WI38 (cell line): ENCODE measurements around the gene SAXO1.
"Not testable (repeated sequence)": the region's sequence is repeated elsewhere in the genome, so short reads cannot be mapped to it uniquely, and the experiment has no call there.

Experiments used
- H3K4me3 ChIP-seq: 2 replicates; pipeline ENCODE4 v1.5.1; 2011; ENCODE audit warnings: low read depth, mild to moderate bottlenecking, control low read depth, low read length
- CTCF ChIP-seq: IDR thresholded peaks from 2 replicates; pipeline ENCODE4 v1.5.1; 2012; ENCODE audit warnings: low read depth, mild to moderate bottlenecking, control low read depth, low read length

The SAXO1 gene

GRCh38 chr9:19023078-19023477, 9.9 kb downstream of the SAXO1 start:
- TF ChIP-seq CTCF: no peak
- H3K4me3 ChIP-seq: no peak overlapping the region

- no peak overlapping the region for H3K4me3 ChIP-seq
- TF ChIP-seq CTCF: no peak
Observed at GRCh38 chr9:19022206-19022605, 10.8 kb downstream of the SAXO1 start.

GRCh38 chr9:19021649-19022048, 11.4 kb downstream of the SAXO1 start:
- H3K4me3 ChIP-seq: not testable (repeated sequence)

GRCh38 chr9:19020886-19021455, 12.0 kb downstream of the SAXO1 start:
- no peak for TF ChIP-seq CTCF
- H3K4me3 ChIP-seq: no peak overlapping the region

- no peak overlapping the region for H3K4me3 ChIP-seq
- no peak for TF ChIP-seq CTCF
Observed at GRCh38 chr9:19018201-19018600, 14.8 kb downstream of the SAXO1 start.

GRCh38 chr9:19009391-19009965, 23.5 kb downstream of the SAXO1 start:
- TF ChIP-seq CTCF: no peak
- no peak overlapping the region for H3K4me3 ChIP-seq

- no peak for TF ChIP-seq CTCF
- no peak overlapping the region for H3K4me3 ChIP-seq
Observed at GRCh38 chr9:19000133-19000532, 32.9 kb downstream of the SAXO1 start.
